Measurements from ENCODE around the gene CD22. TPM values are rescaled to one million over a fixed set of nuclear protein-coding genes. Genes with fewer than 3 reads are reported as not detected.
"Not testable (repeated sequence)": the region's sequence is repeated elsewhere in the genome, so short reads cannot be mapped to it uniquely, and the experiment has no call there.

CD22 gene
- total RNA-seq, 1 experiment from 2014 or later = not detected

DNA sequence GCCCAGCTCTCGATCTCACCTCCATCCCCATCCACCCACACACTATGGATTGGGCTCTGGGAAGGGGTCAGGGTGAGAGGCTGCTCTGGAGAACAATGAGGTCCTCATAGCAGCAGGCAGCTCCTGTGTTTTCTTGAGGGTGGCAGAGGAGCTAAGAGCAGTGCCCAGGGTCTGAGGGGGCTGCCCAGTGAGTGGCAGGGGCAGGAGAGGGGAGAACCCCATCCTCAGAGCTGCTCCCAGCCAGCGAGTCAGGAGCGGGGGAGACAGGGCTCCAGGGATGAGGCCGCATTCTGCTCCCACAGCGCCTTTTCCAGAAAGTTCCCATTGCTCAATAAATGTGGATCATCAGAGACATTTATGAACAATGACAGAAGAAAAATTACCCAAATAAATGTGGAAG lies 31.1 kb downstream of the CD22 start:
- H3K18ac ChIP-seq (ENCODE audit: insufficient read length, low read depth, low read length); H3K27ac ChIP-seq (ENCODE audit: insufficient read length, low read depth, low read length); H2BK15ac ChIP-seq (ENCODE audit: low read depth, low read length); H3K9me3 ChIP-seq (ENCODE audit: control insufficient read depth, low read depth, low read length); H3K9me3 Mint-ChIP-seq; H2BK5ac ChIP-seq (ENCODE audit: insufficient read length, low read length); H3K9ac ChIP-seq (ENCODE audit: extremely low read depth, insufficient read length, low read length); H3K4ac ChIP-seq (ENCODE audit: low read depth, low read length); H3K4me1 Mint-ChIP-seq; H3K4me3 Mint-ChIP-seq; H4K5ac ChIP-seq (ENCODE audit: insufficient read length, low read depth, low read length); H3K27me3 Mint-ChIP-seq (ENCODE audit: low read depth); H3K4me2 ChIP-seq (ENCODE audit: insufficient read depth, insufficient read length, low read length); DNase-seq; H3K56ac ChIP-seq (ENCODE audit: insufficient read length, low read depth, low read length); H3K23ac ChIP-seq (ENCODE audit: insufficient read length, low read depth, low read length); H3K27ac Mint-ChIP-seq; H3K4me1 ChIP-seq (ENCODE audit: insufficient read depth, low read length); H4K8ac ChIP-seq (replicated peaks; ENCODE audit: insufficient read length, low read depth, low read length); H2BK12ac ChIP-seq (ENCODE audit: insufficient read length, low read depth, low read length); H4K91ac ChIP-seq (ENCODE audit: insufficient read length, low read depth, low read length); H2BK120ac ChIP-seq (ENCODE audit: low read depth, low read length, poor library complexity, severe bottlenecking); H2AK5ac ChIP-seq (ENCODE audit: insufficient read length, low read length); H3K27me3 ChIP-seq (ENCODE audit: insufficient read depth, low read length); H3K36me3 Mint-ChIP-seq (ENCODE audit: insufficient read depth in 1 of 3, low read depth in 3 of 3); H3T11ph ChIP-seq (ENCODE audit: low read length); H3K14ac ChIP-seq (ENCODE audit: insufficient read depth, low read length); H2AFZ ChIP-seq (ENCODE audit: low read length); H3K23me2 ChIP-seq (ENCODE audit: insufficient read length, low read depth, low read length, poor library complexity, severe bottlenecking); H3K79me1 ChIP-seq (ENCODE audit: insufficient read depth, low read depth, low read length, poor library complexity, severe bottlenecking); H4K20me1 ChIP-seq (ENCODE audit: control insufficient read depth, insufficient read depth, insufficient read length); H3K79me2 ChIP-seq (ENCODE audit: insufficient read depth, low read length); H2BK20ac ChIP-seq (ENCODE audit: low read depth, low read length, poor library complexity, severe bottlenecking): not testable (repeated sequence)
- WGBS (ENCODE audit: extremely low coverage, insufficient read length, low lambda C conversion rate) = no CpG with 5 or more reads among the region's 5 CpGs

Data from H9 (cell line).